GM12878 (cell line): Measurements from ENCODE around the gene SLC7A10. TPM values are rescaled to one million over a fixed set of nuclear protein-coding genes. Genes with fewer than 3 reads are reported as not detected.

Source experiments
- ATAC-seq: fragments of 200-7000 bp; cut with Tn5 transposase; 3 replicates; pipeline ENCODE4 v1.9.1; 2020; ENCODE audit warnings: mild to moderate bottlenecking, moderate library complexity
- BruUV-seq: library from RNA; stranded (reverse); fragments of 400-500 nt; replicated peaks from 2 replicates; lab custom pipeline; 2021; lab: Mats Ljungman, UMichigan
- CTCF ChIA-PET: fragments of 300-600 bp; sonication (Branson Sonifier 250); formaldehyde crosslinking; extraction: SDS; loops from one replicate; lab custom pipeline; 2021; ENCODE audit warnings: inconsistent platforms; lab: Yijun Ruan, JAX
- POLR2A ChIA-PET: fragments of 350-600 bp; formaldehyde crosslinking; extraction: SDS; loops from one replicate; lab custom pipeline; 2021; ENCODE audit warnings: inconsistent platforms; lab: Charles Lee
- RAD21 ChIA-PET: fragments of 300-600 bp; sonication (Branson Sonifier 250); formaldehyde crosslinking; loops from one replicate; lab custom pipeline; 2023; ENCODE audit warnings: antibody characterized with exemption; ENCODE audit not compliant: unreplicated experiment; lab: Charles Lee
- SMC1A ChIA-PET: fragments of 300-600 bp; sonication (Branson Sonifier 250); formaldehyde crosslinking; loops from one replicate; lab custom pipeline; 2023; ENCODE audit not compliant: unreplicated experiment, uncharacterized antibody; lab: Charles Lee
- DNase-seq: peaks from one replicate; pipeline ENCODE4 v3.0.0-alpha.2; 2011; ENCODE audit warnings: low read depth, low spot score
- FAIRE-seq: peaks from 3 replicates; lab custom pipeline; 2011; peaks lifted over from hg19 to GRCh38; lab: Jason Lieb, UNC
- H2AFZ ChIP-seq: 2 replicates; pipeline ENCODE4 v1.6.0; 2011; ENCODE audit warnings: low read depth, low read length, control low read depth; ENCODE audit not compliant: control insufficient read depth
- H3K27ac ChIP-seq: 2 replicates; pipeline ENCODE4 v1.5.1; 2011; ENCODE audit warnings: control low read depth; ENCODE audit not compliant: control insufficient read depth, insufficient read depth
- H3K27me3 ChIP-seq, 2 experiments: replicated peaks in 1 of 2; 2 replicates each; pipeline versions ENCODE4 v1.6.0 to v1.6.1; 2011; ENCODE audit warnings: low read length in 1 of 2; ENCODE audit not compliant: control insufficient read depth in 2 of 2, insufficient read depth in 2 of 2
- H3K36me3 ChIP-seq, 2 experiments: 2 replicates each; pipeline ENCODE4 v1.5.1; 2011; ENCODE audit warnings: low read length in 1 of 2; ENCODE audit not compliant: control insufficient read depth in 2 of 2, insufficient read depth in 2 of 2
- H3K4me1 ChIP-seq: 2 replicates; pipeline ENCODE4 v1.6.1; 2011; ENCODE audit warnings: mild to moderate bottlenecking, low read length, moderate library complexity, mixed read lengths; ENCODE audit not compliant: control insufficient read depth, insufficient read depth
- H3K4me2 ChIP-seq: 2 replicates; pipeline ENCODE4 v1.6.0; 2011; ENCODE audit warnings: control low read depth; ENCODE audit not compliant: control insufficient read depth, insufficient read depth
- H3K4me3 ChIP-seq: fragments of 200-600 bp; sonication (generic); 2 replicates; pipeline ENCODE4 v1.5.1; 2016
- H3K79me2 ChIP-seq: 2 replicates; pipeline ENCODE4 v1.6.0; 2011; ENCODE audit warnings: low read length; ENCODE audit not compliant: control insufficient read depth, insufficient read depth
- H3K9ac ChIP-seq: 2 replicates; pipeline ENCODE4 v1.8.0; 2011; ENCODE audit warnings: low read length, control low read depth, mixed read lengths; ENCODE audit not compliant: control insufficient read depth, insufficient read depth
- H3K9me3 ChIP-seq: replicated peaks from 3 replicates; pipeline ENCODE4 v1.5.1; 2011; ENCODE audit warnings: mild to moderate bottlenecking, low read length; ENCODE audit not compliant: control insufficient read depth, insufficient read depth
- H4K20me1 ChIP-seq: 2 replicates; pipeline ENCODE4 v1.6.0; 2011; ENCODE audit not compliant: control insufficient read depth, insufficient read depth
- BCL3 ChIP-seq: IDR thresholded peaks from 2 replicates; pipeline ENCODE4 v1.6.1; 2011; ENCODE audit warnings: borderline replicate concordance, low read depth, mild to moderate bottlenecking, moderate library complexity, low read length; ENCODE audit not compliant: insufficient read depth, poor library complexity, severe bottlenecking
- CBFB ChIP-seq: IDR thresholded peaks from 2 replicates; pipeline ENCODE4 v1.6.1; 2016; ENCODE audit warnings: antibody characterized with exemption, low read depth
- JUNB ChIP-seq: IDR thresholded peaks from 2 replicates; pipeline ENCODE4 v1.6.1; 2016; ENCODE audit warnings: antibody characterized with exemption, mild to moderate bottlenecking
- LARP7 ChIP-seq: fragments of 450-650 bp; IDR thresholded peaks from 2 replicates; pipeline ENCODE4 v1.6.1; 2017; ENCODE audit warnings: mild to moderate bottlenecking
- POLR2AphosphoS2 ChIP-seq: IDR thresholded peaks from 2 replicates; pipeline ENCODE4 v1.6.1; 2011; ENCODE audit warnings: low read depth, mild to moderate bottlenecking, low read length, improper control_type of control experiment, moderate library complexity
- TCF3 ChIP-seq: IDR thresholded peaks from 2 replicates; pipeline ENCODE4 v1.6.1; 2012; ENCODE audit warnings: low read depth, mild to moderate bottlenecking, low read length, borderline replicate concordance; ENCODE audit not compliant: insufficient read depth
- TCF7 ChIP-seq: IDR thresholded peaks from 2 replicates; pipeline ENCODE4 v1.6.1; 2014; ENCODE audit warnings: antibody characterized with exemption, borderline replicate concordance
- WGBS: methylation state at CpG from one replicate; pipeline ENCODE4 v1.1.6; 2016; ENCODE audit warnings: low lambda C conversion rate; ENCODE audit not compliant: insufficient replicate concordance, insufficient coverage; ENCODE audit errors: missing lambda C conversion rate; 5-methylcytosine and 5-hydroxymethylcytosine counted together
- in situ Hi-C: fragments of 300-500 bp; cut with MboI; formaldehyde crosslinking; loops from 9 replicates; pipeline ENCODE4 v1.14.3; 2018; ENCODE audit warnings: mixed read lengths
- intact Hi-C: fragments of 100-400 bp; cut with micrococcal nuclease; formaldehyde crosslinking; loops from one replicate; pipeline ENCODE4 v1.14.2; 2022; ENCODE audit not compliant: unreplicated experiment
- polyA plus RNA-seq, 11 experiments: library from polyadenylated mRNA; depleted of rRNA in 4 of 11; unstranded in 6 of 11; stranded (reverse) in 5 of 11; fragments of >200 nt; fragmentation: Nextera tagmentation in 4 of 11; fragmentation: Illumina TruSeq in 1 of 11; extraction: Ambion mirVana in 4 of 11; extraction: Trizol in 1 of 11; gene quantifications; 1 replicate in 1 of 11; 2 replicates in 10 of 11; pipeline versions ENCODE4 v1.2.1 to v1.2.3, GENCODE V29; 2011 to 2016; ENCODE audit warnings: inconsistent platforms in 2 of 11, missing spikeins in 2 of 11, low read depth in 1 of 11
- total RNA-seq, 4 experiments: library from RNA; depleted of rRNA in 3 of 4; stranded (reverse); fragments of >200 nt in 3 of 4; fragmentation: Illumina TruSeq in 1 of 4; extraction: Trizol in 1 of 4; gene quantifications; 2 replicates each; pipeline versions ENCODE4 v1.2.1 to v1.2.3, GENCODE V29; 2013 to 2021
- TF ChIP-seq, protein P1 (sequence below): IDR thresholded peaks from 2 replicates; pipeline ENCODE4 v1.6.1; 2011; ENCODE audit warnings: mild to moderate bottlenecking, low read depth, low read length, moderate library complexity; ENCODE audit not compliant: insufficient replicate concordance
- TF ChIP-seq, protein P2 (sequence below): fragments of 450-650 bp; IDR thresholded peaks from 2 replicates; pipeline ENCODE4 v1.6.1; 2017; ENCODE audit warnings: borderline replicate concordance

SLC7A10 gene
- total and polyA plus RNA-seq, 10 of the 15 experiments (the other 5 are each of a cell fraction or from before 2014, with no cell fraction given), result not detected

DNA sequence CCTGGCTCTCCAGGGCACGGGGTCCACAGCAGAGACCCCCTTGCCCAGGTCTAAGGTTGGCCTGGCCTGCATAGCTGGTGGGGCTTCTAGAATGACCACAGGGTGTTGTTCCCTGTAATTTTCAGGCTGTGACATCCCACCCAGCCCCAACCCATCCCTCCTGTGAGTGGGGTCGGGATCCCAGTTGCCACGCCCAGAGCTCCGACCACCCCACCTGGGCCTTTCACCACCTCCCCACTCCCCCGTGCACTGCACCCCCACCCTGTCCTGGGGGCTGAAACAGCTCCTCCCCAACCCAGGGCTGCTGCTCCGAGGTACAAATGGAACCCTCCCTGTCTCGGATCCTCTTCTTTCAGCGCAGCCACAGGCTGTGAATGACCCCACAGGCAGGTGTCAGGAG, 8.4 kb upstream of the SLC7A10 start:
- ChIA-PET POLR2A (no interaction called here), RAD21 (no interaction called here), CTCF (interaction anchor here (1.6 to 5.2 kb wide), 3 partner anchors 11 to 171 kb away, joined by 6 to 46 read pairs (median 9); no protein-coding TSS in a partner anchor), SMC1A (no interaction called here)
- Histone ChIP-seq H3K4me2 (no peak overlapping the region), H3K9ac (no peak overlapping the region), H3K27me3 (peaks cover 0 to under 1% of the 10 kb centered on the region in 2 experiments; a peak in 1 of 4 replicates), H3K4me3 (no peak overlapping the region), H3K27ac (no peak overlapping the region), H3K9me3 (no peaks in the 10 kb centered on the region), H2AFZ (no peak overlapping the region), H3K79me2 (no peaks in the 10 kb centered on the region), H4K20me1 (no peaks in the 10 kb centered on the region), H3K36me3 (no peaks in the 10 kb centered on the region), H3K4me1 (peaks cover 11% of the 10 kb centered on the region)
- TF ChIP-seq TCF3 (no peak), TCF7 (no peak)
- TF ChIP-seq, protein P1, sequence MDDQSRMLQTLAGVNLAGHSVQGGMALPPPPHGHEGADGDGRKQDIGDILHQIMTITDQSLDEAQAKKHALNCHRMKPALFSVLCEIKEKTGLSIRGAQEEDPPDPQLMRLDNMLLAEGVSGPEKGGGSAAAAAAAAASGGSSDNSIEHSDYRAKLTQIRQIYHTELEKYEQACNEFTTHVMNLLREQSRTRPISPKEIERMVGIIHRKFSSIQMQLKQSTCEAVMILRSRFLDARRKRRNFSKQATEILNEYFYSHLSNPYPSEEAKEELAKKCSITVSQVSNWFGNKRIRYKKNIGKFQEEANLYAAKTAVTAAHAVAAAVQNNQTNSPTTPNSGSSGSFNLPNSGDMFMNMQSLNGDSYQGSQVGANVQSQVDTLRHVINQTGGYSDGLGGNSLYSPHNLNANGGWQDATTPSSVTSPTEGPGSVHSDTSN, result no peak
- intact Hi-C loops (loop anchor here (2.0 kb wide), 2 partner anchors 47 to 73 kb away; no protein-coding TSS in a partner anchor), in situ Hi-C loops (loop anchor here (5.0 to 25.0 kb wide), 2 partner anchors 52 to 528 kb away; no protein-coding TSS in a partner anchor)
- WGBS, result 59% methylated on average over 5 of the region's 8 CpGs
- no peak for FAIRE-seq
- no TSS peak for BruUV-seq
- no peak for DNase-seq
- ATAC-seq, result no peak

DNA sequence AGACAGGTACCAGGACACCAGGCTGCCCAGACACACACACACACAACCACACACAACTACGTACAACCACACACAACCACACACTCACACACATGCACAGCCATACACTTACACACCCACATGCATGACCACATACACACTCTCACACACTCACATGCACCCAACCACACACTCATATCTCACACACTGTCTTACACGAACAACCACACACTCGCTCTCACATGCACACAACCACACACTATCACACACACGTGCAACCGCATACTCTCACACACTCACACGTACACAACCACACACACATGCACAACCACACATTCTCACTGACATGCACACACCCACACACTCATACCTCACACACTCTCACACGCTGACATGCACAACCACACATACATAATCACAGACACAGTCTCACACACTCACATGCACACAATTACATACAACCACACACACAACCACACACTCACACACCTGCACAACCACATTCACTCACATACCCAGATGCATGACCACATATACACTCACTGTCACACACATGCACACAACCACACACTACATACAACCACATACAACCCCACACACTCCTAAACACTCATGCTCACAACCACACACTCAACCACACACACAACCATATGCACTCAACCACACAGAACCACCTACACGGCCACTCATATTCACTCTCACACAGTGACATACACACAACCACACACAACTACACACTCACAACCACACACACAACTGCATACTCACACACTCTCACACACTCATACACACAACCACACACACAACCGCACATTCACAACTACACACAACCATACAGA, 7.6 kb upstream of the SLC7A10 start:
- Histone ChIP-seq H3K9me3 (no peaks in the 10 kb centered on the region; the same call in 2 of the 3 replicates), H3K4me3 (no peak overlapping the region), H3K9ac (no peak overlapping the region), H3K4me2 (no peak overlapping the region), H3K4me1 (peaks cover 11% of the 10 kb centered on the region), H3K27ac (no peak overlapping the region), H3K36me3 (no peaks in the 10 kb centered on the region), H3K27me3 (no peaks in the 10 kb centered on the region), H4K20me1 (no peaks in the 10 kb centered on the region), H3K79me2 (no peaks in the 10 kb centered on the region), H2AFZ (no peak overlapping the region)
- 78% methylated on average over 9 of the region's 9 CpGs for WGBS
- SMC1A ChIA-PET, result no interaction called here
- intact Hi-C loops (no loop called here), in situ Hi-C loops (loop anchor here (5.0 to 25.0 kb wide), 2 partner anchors 51 to 529 kb away; no protein-coding TSS in a partner anchor)
- no TSS peak for BruUV-seq
- RAD21 ChIA-PET, result no interaction called here
- FAIRE-seq, result no peak
- CTCF ChIA-PET, result no interaction called here
- POLR2A ChIA-PET, result no interaction called here
- ATAC-seq, result no peak
- DNase-seq, result no peak
- TF ChIP-seq, protein P2, sequence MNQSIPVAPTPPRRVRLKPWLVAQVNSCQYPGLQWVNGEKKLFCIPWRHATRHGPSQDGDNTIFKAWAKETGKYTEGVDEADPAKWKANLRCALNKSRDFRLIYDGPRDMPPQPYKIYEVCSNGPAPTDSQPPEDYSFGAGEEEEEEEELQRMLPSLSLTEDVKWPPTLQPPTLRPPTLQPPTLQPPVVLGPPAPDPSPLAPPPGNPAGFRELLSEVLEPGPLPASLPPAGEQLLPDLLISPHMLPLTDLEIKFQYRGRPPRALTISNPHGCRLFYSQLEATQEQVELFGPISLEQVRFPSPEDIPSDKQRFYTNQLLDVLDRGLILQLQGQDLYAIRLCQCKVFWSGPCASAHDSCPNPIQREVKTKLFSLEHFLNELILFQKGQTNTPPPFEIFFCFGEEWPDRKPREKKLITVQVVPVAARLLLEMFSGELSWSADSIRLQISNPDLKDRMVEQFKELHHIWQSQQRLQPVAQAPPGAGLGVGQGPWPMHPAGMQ, result no peak
- TF ChIP-seq CBFB (no peak), JUNB (no peak), POLR2AphosphoS2 (no peak), BCL3 (peak; percentile 56), LARP7 (no peak)
- TF ChIP-seq, protein P1, result peak; percentile 45
